Parathyroid adenoma (tissue), 2 donors: ENCODE data around the gene CHMP4B.

Experiments used
- H2AFZ ChIP-seq: fragments of 300-600 bp; sonication (generic); one replicate; pipeline ENCODE4 v1.7.0; 2017; ENCODE audit warnings: antibody characterized with exemption, mild to moderate bottlenecking
- H3K27ac ChIP-seq: fragments of 300-600 bp; sonication (generic); one replicate; pipeline ENCODE4 v1.7.0; 2017
- H3K27me3 ChIP-seq: fragments of 300-600 bp; sonication (generic); one replicate; pipeline ENCODE4 v1.7.0; 2017; ENCODE audit warnings: low read length; ENCODE audit not compliant: control insufficient read depth, insufficient read depth
- H3K36me3 ChIP-seq: fragments of 300-600 bp; sonication (generic); one replicate; pipeline ENCODE4 v1.7.0; 2017; ENCODE audit warnings: low read length; ENCODE audit not compliant: control insufficient read depth, insufficient read depth
- H3K4me1 ChIP-seq: fragments of 300-600 bp; sonication (generic); one replicate; pipeline ENCODE4 v1.7.0; 2017; ENCODE audit warnings: control low read depth
- H3K4me2 ChIP-seq: fragments of 300-600 bp; sonication (generic); one replicate; pipeline ENCODE4 v1.7.0; 2017; ENCODE audit warnings: low read length
- H3K4me3 ChIP-seq: fragments of 300-600 bp; sonication (generic); one replicate; pipeline ENCODE4 v1.7.0; 2017; ENCODE audit warnings: low read depth, low read length
- H3K79me2 ChIP-seq: fragments of 300-600 bp; sonication (generic); one replicate; pipeline ENCODE4 v1.7.0; 2017; ENCODE audit warnings: control low read depth
- H3K9ac ChIP-seq: fragments of 300-600 bp; sonication (generic); one replicate; pipeline ENCODE4 v1.7.0; 2017; ENCODE audit warnings: mild to moderate bottlenecking
- H3K9me3 ChIP-seq: fragments of 300-600 bp; sonication (generic); one replicate; pipeline ENCODE4 v1.7.0; 2017; ENCODE audit warnings: low read length; ENCODE audit not compliant: control insufficient read depth
- CTCF ChIP-seq: fragments of 300-600 bp; sonication (generic); IDR thresholded peaks from one replicate; pipeline ENCODE4 v1.7.0; 2017; ENCODE audit warnings: antibody characterized with exemption, mild to moderate bottlenecking
- donor health status: primary hyperparathyroidism.

The CHMP4B gene

GRCh38 chr20:33846291-33846935 is 35.3 kb downstream of the CHMP4B start:
- Histone ChIP-seq H3K9me3 (no peaks in the 10 kb centered on the region), H3K27me3 (no peaks in the 10 kb centered on the region), H3K4me3 (no peak overlapping the region), H3K79me2 (peaks cover 54% of the 10 kb centered on the region), H2AFZ (no peak overlapping the region), H3K4me2 (no peak overlapping the region), H3K9ac (no peak overlapping the region), H3K27ac (no peak overlapping the region), H3K36me3 (no peaks in the 10 kb centered on the region), H3K4me1 (peaks cover 21% of the 10 kb centered on the region)
- no peak for TF ChIP-seq CTCF

- Histone ChIP-seq H3K27me3 (no peaks in the 10 kb centered on the region), H3K4me1 (peaks cover 17% of the 10 kb centered on the region), H3K4me3 (no peak overlapping the region), H2AFZ (no peak overlapping the region), H3K4me2 (no peak overlapping the region), H3K9ac (no peak overlapping the region), H3K27ac (no peak overlapping the region), H3K9me3 (no peaks in the 10 kb centered on the region), H3K79me2 (peaks cover 48% of the 10 kb centered on the region), H3K36me3 (no peaks in the 10 kb centered on the region)
- no peak for TF ChIP-seq CTCF
Measured at GRCh38 chr20:33847006-33847405, 35.9 kb downstream of the CHMP4B start.

DNA sequence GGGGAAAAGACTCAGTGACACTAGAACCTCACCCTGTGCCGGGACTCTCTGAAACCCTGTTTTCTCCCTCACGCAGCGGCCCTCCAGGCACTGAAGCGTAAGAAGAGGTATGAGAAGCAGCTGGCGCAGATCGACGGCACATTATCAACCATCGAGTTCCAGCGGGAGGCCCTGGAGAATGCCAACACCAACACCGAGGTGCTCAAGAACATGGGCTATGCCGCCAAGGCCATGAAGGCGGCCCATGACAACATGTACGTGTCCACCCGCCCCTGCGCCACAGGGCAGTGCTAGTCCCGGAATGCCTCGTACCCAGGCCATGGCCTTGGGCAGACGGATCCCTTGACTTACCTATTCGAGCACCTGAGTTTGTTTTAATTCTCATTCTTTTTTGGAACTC is 37.2 kb downstream of the CHMP4B start:
- H3K4me3 ChIP-seq, result no peak overlapping the region
- H3K4me2 ChIP-seq, result no peak overlapping the region
- H3K4me1 ChIP-seq, result peaks cover 9% of the 10 kb centered on the region
- no peak for TF ChIP-seq CTCF
- no peak overlapping the region for H2AFZ ChIP-seq
- no peak overlapping the region for H3K9ac ChIP-seq
- H3K27me3 ChIP-seq, result no peaks in the 10 kb centered on the region
- H3K9me3 ChIP-seq, result no peaks in the 10 kb centered on the region
- H3K79me2 ChIP-seq, result peaks cover 43% of the 10 kb centered on the region
- no peak overlapping the region for H3K27ac ChIP-seq
- H3K36me3 ChIP-seq, result no peaks in the 10 kb centered on the region

GRCh38 chr20:33850159-33850558 is 39.0 kb downstream of the CHMP4B start:
- Histone ChIP-seq H3K4me1 (no peaks in the 10 kb centered on the region), H3K79me2 (peaks cover 31% of the 10 kb centered on the region), H3K9ac (no peak overlapping the region), H2AFZ (no peak overlapping the region), H3K36me3 (no peaks in the 10 kb centered on the region), H3K4me3 (no peak overlapping the region), H3K27ac (no peak overlapping the region), H3K27me3 (no peaks in the 10 kb centered on the region), H3K9me3 (no peaks in the 10 kb centered on the region), H3K4me2 (no peak overlapping the region)
- no peak for TF ChIP-seq CTCF

DNA sequence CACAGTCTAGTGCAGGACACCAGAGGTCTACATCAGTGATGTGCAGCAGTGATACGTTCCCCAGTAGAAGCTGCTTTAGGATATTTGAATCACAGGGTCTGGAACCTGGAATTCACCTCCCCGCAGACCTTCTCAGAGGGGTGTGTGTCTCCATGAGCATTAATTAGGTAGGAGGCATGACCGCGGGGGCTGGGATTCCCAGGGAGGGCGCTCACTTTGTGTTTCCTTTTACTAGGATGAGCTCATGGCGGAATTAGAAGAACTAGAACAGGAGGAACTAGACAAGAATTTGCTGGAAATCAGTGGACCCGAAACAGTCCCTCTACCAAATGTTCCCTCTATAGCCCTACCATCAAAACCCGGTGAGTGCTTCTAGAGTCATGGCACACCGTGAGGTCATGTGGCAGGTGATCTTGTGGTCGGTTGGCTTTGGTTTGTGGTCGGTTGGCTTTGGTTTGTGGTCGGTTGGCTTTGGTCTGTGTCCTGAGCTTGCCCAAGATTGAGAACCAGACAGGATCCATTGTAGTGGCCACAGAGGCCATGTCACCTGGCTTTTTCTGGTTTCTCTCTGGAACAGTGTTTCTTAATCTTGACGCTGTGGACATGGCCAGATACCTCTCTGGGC is 40.8 kb downstream of the CHMP4B start:
- Histone ChIP-seq H3K4me3 (no peak overlapping the region), H2AFZ (no peak overlapping the region), H3K79me2 (peaks cover 16% of the 10 kb centered on the region), H3K4me1 (no peaks in the 10 kb centered on the region), H3K27me3 (no peaks in the 10 kb centered on the region), H3K27ac (no peak overlapping the region), H3K9ac (no peak overlapping the region), H3K9me3 (no peaks in the 10 kb centered on the region), H3K4me2 (no peak overlapping the region), H3K36me3 (no peaks in the 10 kb centered on the region)
- TF ChIP-seq CTCF, result no peak
